Colon (tissue), 2 donors: ENCODE data around the gene LYVE1.
"Not testable (repeated sequence)": the region's sequence is repeated elsewhere in the genome, so short reads cannot be mapped to it uniquely, and the experiment has no call there.

ENCODE experiments used
- FAIRE-seq: peaks from 2 replicates; lab custom pipeline; 2012; peaks lifted over from hg19 to GRCh38; lab: Jason Lieb, UNC
- donor health status: control.
- donor health status: control.

The LYVE1 gene, protein sequence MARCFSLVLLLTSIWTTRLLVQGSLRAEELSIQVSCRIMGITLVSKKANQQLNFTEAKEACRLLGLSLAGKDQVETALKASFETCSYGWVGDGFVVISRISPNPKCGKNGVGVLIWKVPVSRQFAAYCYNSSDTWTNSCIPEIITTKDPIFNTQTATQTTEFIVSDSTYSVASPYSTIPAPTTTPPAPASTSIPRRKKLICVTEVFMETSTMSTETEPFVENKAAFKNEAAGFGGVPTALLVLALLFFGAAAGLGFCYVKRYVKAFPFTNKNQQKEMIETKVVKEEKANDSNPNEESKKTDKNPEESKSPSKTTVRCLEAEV

GRCh38 chr11:10568486-10568941 is at the start of gene LYVE1:
LYVE1 (minus strand) TSS chr11:10568665; CDS start chr11:10568532, 133 bp downstream.
- FAIRE-seq, result no peak

- FAIRE-seq, result no peak
Observed at GRCh38 chr11:10617551-10617950, 49.1 kb upstream of the LYVE1 start.

GRCh38 chr11:10611979-10612862 is 43.8 kb upstream of the LYVE1 start:
- no peak for FAIRE-seq

GRCh38 chr11:10609636-10610035 is 41.2 kb upstream of the LYVE1 start:
- FAIRE-seq, result no peak

GRCh38 chr11:10608584-10608983 is 40.1 kb upstream of the LYVE1 start:
- FAIRE-seq, result no peak

- no peak for FAIRE-seq
Observed at GRCh38 chr11:10607462-10608132, 39.1 kb upstream of the LYVE1 start.

DNA sequence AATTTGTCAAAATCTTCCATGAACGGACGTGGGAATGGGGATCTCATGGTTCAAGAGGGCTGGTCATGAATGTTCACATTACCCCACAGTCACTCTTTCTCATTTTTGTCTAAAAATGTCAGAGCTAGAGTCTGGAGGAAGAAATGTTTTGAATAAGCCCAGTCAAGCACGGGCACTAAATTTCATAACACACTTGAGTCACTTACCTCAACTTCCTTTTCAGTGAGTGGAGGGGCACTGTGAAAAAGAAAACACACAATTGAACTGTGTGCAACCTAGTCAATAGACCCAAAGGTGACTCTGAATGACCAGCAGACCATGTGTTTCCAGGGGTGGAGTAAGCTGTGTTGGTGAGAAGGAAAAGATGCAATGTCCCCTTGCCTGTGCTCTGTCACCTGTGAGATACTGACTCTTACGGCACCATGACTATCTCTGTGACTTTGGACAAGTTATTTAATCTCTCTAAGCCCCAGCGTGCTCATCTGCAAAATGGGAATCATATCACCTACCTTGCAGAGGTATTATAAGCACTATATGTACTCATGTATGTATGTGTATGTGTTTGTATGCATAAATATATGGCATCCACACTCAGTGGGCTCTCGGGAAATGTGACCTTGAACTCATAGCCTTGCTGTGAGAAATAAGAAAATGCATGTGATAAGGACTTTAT is 38.2 kb upstream of the LYVE1 start:
- FAIRE-seq, result no peak

GRCh38 chr11:10605941-10606381 is 37.5 kb upstream of the LYVE1 start:
- FAIRE-seq, result no peak

DNA sequence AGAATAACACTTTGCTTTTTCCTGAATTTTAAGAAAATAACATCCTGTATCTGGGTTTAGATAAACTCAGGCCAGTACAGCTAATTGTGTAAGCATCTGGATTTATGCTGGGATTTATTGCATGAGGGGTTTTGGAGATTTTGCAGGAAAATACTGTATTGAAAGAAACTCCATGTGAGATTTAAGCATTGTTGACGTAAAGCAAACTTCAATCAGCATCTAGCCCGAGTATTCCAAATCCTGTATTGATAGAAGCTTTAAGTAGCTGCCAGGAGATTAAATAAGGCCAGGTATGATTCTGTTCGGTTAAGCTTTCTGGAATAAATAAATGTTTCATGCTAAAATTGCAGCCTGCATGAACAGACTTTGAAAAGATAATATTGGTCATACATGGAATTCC is 36.3 kb upstream of the LYVE1 start:
- FAIRE-seq, result no peak

DNA sequence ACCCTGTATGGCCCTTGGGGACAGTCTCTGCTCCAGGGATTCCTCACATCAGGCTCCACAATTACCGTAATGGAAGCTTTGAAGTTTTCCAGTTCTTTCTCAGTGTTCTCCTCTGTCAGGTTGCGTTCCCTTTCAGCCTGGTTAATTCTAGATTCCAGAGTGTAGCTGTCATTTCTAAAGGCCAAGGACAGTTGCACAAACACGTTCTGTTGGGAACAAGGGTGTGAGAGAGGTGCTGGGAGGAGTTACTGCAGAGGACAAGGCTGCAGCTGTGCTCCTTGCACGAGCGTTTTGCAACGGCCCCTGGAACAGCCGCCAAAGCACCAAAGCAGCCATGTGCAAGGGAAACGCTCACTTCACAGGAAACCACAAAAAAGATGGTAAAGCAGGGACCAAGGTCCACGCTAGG is 35.9 kb upstream of the LYVE1 start:
- no peak for FAIRE-seq

DNA sequence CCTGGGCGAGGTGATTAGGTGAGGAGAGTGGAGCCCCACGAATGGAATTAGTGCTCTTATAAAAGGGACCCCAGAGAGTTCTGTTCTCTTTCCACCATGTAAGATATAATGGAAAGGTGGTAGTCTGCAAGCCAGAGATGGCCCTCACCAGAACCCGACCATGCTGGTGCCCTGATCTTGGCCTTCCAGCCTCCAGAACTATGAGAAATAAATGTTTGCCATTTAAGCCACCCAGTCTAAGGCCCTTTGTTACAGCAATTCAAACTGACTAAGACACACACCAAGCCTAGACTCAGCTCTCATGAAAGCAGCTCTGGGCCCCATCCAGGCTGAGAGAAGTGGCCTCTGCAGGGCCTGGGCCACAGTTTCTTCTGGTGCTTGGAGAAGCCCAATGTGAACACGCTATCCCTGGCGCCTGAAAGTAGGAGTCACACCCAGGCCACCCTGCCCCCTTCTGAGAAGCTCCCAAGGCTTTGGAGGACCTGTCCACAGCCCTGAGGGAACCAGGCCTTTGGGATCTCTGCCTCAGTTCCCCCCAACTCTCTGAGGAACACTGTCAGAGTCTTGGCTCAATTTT is 35.3 kb upstream of the LYVE1 start:
- no peak for FAIRE-seq

- no peak for FAIRE-seq
Observed at GRCh38 chr11:10602945-10603344, 34.5 kb upstream of the LYVE1 start.

- no peak for FAIRE-seq
Observed at GRCh38 chr11:10602366-10602765, 33.9 kb upstream of the LYVE1 start.

- FAIRE-seq, result no peak
Observed at GRCh38 chr11:10601837-10602236, 33.4 kb upstream of the LYVE1 start.

DNA sequence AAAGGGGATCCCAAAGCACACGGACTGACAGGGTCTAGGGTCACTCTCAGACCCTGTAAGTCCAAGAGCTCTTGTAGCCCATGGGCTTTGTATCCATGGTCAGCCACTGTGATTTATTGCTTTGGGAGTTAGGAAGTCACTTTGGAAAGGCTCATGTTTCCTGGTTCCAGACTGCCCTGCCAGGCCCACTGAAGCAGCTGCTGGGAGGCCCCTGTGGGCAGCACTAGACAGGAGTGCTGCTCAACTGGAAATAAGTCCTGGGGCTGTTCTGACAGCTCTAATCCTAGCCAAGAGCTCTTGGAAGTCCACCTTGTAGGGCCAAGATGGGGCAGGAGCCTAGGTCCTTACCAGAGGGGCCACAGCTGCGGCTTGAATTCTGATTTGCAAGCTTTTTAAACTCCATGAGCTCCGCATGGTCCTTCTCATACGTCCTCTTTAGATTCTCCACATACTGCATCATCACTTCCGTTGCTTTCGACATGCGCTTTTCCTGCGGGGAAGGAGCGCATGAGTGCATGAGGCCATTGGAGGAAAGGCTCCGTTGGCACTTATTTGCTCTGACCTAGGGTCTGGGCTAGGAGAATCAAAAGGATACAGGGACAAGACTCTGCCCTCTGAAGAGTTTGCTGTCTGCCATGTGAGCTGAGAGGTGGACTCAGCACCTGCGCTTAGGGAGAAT is 32.2 kb upstream of the LYVE1 start:
- no peak for FAIRE-seq

GRCh38 chr11:10599388-10600175 is 31.1 kb upstream of the LYVE1 start:
- FAIRE-seq, result no peak

DNA sequence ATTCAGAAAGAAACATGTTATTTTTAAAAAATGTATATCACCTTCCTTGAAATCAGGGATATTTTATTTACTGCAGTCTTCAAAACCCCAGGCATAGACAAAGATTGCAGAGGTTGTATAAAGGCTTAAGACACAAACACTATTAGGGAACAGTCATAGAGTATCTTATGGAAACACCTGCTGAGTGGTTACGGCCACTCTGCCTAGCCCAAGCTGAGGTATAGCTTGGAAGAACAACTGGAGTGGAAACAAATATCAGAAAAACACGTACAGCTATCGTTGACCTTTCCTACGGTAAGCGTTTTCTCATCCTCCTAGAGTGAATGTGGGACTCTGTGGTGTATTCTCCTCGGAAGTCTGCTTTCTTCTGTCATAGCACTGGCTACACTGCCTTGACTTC is 30.4 kb upstream of the LYVE1 start:
- no peak for FAIRE-seq

DNA sequence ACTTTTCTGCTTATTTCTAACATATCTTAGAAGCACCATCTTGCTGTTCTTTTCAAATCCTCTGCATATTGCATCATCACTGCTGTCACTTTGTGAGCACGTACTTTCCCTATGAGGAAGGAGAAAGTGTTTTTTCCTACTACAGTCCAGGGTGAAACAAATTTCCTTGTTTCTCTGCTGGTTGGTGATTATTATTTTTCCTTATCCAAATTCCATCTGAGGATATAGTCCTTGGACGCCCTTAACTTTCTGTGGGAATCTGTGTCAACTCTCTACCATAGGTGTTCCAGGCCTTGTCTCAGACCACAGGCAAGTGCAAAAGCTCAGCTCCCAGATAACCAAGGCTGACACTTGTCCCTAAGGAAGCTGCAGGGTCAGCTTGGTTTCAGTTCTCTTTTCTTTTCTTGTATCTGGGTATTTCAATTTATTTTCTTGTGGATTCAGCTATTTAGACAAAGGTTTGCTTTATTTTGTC is 29.4 kb upstream of the LYVE1 start:
- FAIRE-seq, result no peak

GRCh38 chr11:10595840-10596239 is 27.4 kb upstream of the LYVE1 start:
- not testable (repeated sequence) for FAIRE-seq

DNA sequence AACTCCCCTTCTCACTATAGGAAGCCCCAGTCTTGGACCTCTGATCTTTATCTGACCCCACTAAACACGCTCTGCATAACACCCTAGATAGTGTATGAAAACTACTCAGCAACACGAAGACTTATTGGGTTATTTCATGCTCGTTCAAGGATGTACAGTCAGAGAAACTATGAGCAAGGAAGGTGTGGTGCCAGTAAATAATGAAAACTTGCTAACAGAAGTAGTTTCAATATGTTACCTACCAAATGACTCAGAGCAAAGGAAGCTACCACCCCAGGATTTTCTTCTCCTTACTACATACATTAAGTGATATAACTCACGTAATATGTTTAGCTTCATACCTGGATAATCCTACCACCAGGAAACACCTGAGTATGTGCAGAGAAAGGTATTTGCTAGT is 25.9 kb upstream of the LYVE1 start:
- no peak for FAIRE-seq
